Psoas muscle (tissue), 8 donors: ENCODE data around the gene PRR12. TPM values are rescaled to one million over a fixed set of nuclear protein-coding genes. Genes with fewer than 3 reads are reported as not detected.

Source experiments
- ATAC-seq, 4 donors: fragments of 200-7000 bp; cut with Tn5 transposase; one replicate each; pipeline ENCODE4 v1.9.1; 2020; ENCODE audit warnings: moderate library complexity in 3 of 4, mild to moderate bottlenecking in 2 of 4
- DNase-seq, 2 donors: peaks; one replicate each; pipeline ENCODE4 v3.0.0-alpha.2; 2020
- H3K27ac ChIP-seq: fragments of 200-600 bp; one replicate; pipeline ENCODE4 v1.8.0; 2022
- H3K27me3 ChIP-seq, 3 donors: fragments of 200-600 bp in 1 of 3; one replicate each; pipeline versions ENCODE4 v1.6.1 to v1.8.0; 2013 to 2022; ENCODE audit warnings: low read length in 2 of 3, mild to moderate bottlenecking in 2 of 3, moderate library complexity in 1 of 3; ENCODE audit not compliant: insufficient read depth in 3 of 3
- H3K36me3 ChIP-seq, 2 donors: fragments of 200-600 bp in 1 of 2; one replicate each; pipeline versions ENCODE4 v1.6.1 to v1.8.0; 2013 to 2022; ENCODE audit warnings: low read depth in 1 of 2, mild to moderate bottlenecking in 1 of 2, moderate library complexity in 1 of 2; ENCODE audit not compliant: insufficient read depth in 1 of 2
- H3K4me1 ChIP-seq: fragments of 200-600 bp; one replicate; pipeline ENCODE4 v1.8.0; 2022
- H3K4me3 ChIP-seq: fragments of 200-600 bp; one replicate; pipeline ENCODE4 v1.8.0; 2022; ENCODE audit warnings: mild to moderate bottlenecking
- H3K9me3 ChIP-seq: fragments of 200-600 bp; one replicate; pipeline ENCODE4 v1.8.0; 2022
- CTCF ChIP-seq: fragments of 200-600 bp; IDR thresholded peaks from one replicate; pipeline ENCODE4 v1.8.0; 2022; ENCODE audit warnings: antibody characterized with exemption
- WGBS, 3 donors: extraction: QIAGEN DNeasy Blood & Tissue Kit; methylation state at CpG; one replicate each; pipeline versions ENCODE4 v1.1.6 to v1.1.7; 2013; 5-methylcytosine and 5-hydroxymethylcytosine counted together
- intact Hi-C, 2 donors: fragments of 100-400 bp; cut with DNase I; formaldehyde crosslinking; loops; one replicate each; pipeline versions ENCODE4 v1.11.0 to v1.14.2; 2022
- polyA plus RNA-seq, 3 donors: library from polyadenylated mRNA; stranded (reverse); fragments of 200-250 nt; gene quantifications; one replicate each; pipeline ENCODE4 v1.2.3, GENCODE V29; 2013
- total RNA-seq, 4 donors: library from RNA; stranded (reverse); fragmentation: NEBNext Ultra II Directional in 2 of 4; extraction: Animal tissue kit (Norgen Biotek cat#: 25700) in 2 of 4; gene quantifications; one replicate each; pipeline versions ENCODE4 v1.2.1 to v1.2.4, GENCODE V29; 2021 to 2023
- donor health status: healthy with polysubstance abuse.
- donor health status: DM: no; HTN: no; CAD: no; lungs with moderate emphysema.
- donor health status: Bipolar disorder and iron deficiency.
- donor health status: healthy.
- donor health status: DM: yes; HTN: yes; CAD: no.
- donor health status: DM: no; HTN: no; CAD: no.
- donor health status: DM: no; HTN: no; CAD: no.
- donor health status: DM: yes; HTN: yes; CAD: no.

Gene PRR12
- total and polyA plus RNA-seq, 7 donors: 2.3 to 15.1 (median 7.1) TPM

GRCh38 chr19:49587227-49587626 lies 3.8 kb upstream of the PRR12 start:
- H3K4me3 ChIP-seq: no peak overlapping the region
- TF ChIP-seq CTCF: no peak
- H3K36me3 ChIP-seq: no peaks in the 10 kb centered on the region
- ATAC-seq (no peak), DNase-seq (no peak)
- H3K27ac ChIP-seq: no peak overlapping the region
- no peaks in the 10 kb centered on the region for H3K4me1 ChIP-seq
- intact Hi-C loops: no loop called here
- H3K27me3 ChIP-seq: no peaks in the 10 kb centered on the region
- 72 to 80% (median 79%) methylated on average over 8 of the region's 8 CpGs for WGBS, 3 donors
- no peaks in the 10 kb centered on the region for H3K9me3 ChIP-seq

- H3K36me3 ChIP-seq: no peaks in the 10 kb centered on the region
- intact Hi-C loops: no loop called here
- no peak for TF ChIP-seq CTCF
- ATAC-seq (no peak), DNase-seq (no peak)
- H3K27ac ChIP-seq: no peak overlapping the region
- 64 to 74% (median 73%) methylated on average over 18 of the region's 18 CpGs for whole genome bisulfite sequencing, 3 donors
- H3K9me3 ChIP-seq: no peaks in the 10 kb centered on the region
- no peak overlapping the region for H3K4me3 ChIP-seq
- H3K4me1 ChIP-seq: peaks cover 10% of the 10 kb centered on the region
- no peaks in the 10 kb centered on the region for H3K27me3 ChIP-seq
Observed at GRCh38 chr19:49588365-49589122, 2.4 kb upstream of the PRR12 start.

GRCh38 chr19:49589502-49589905 lies 1.5 kb upstream of the PRR12 start:
- 59 to 69% (median 65%) methylated on average over 5 of the region's 5 CpGs for WGBS, 3 donors
- no peak for TF ChIP-seq CTCF
- Histone ChIP-seq H3K4me1 (peaks cover 16% of the 10 kb centered on the region), H3K36me3 (peaks cover 0 to 7% of the 10 kb centered on the region in 2 donors), H3K4me3 (no peak overlapping the region), H3K27ac (peak overlapping the region; percentile 93), H3K9me3 (no peaks in the 10 kb centered on the region), H3K27me3 (no peaks in the 10 kb centered on the region)
- no peak for ATAC-seq
- intact Hi-C loops: no loop called here
- DNase-seq: no peak

GRCh38 chr19:49590071-49590970 lies 661 bp upstream of the PRR12 start:
- Histone ChIP-seq H3K9me3 (no peaks in the 10 kb centered on the region), H3K4me3 (peak overlapping the region; percentile 78), H3K36me3 (peaks cover 0 to 15% of the 10 kb centered on the region in 2 donors), H3K4me1 (peaks cover 16% of the 10 kb centered on the region), H3K27me3 (no peaks in the 10 kb centered on the region), H3K27ac (peak overlapping the region; percentile 93)
- TF ChIP-seq CTCF: no peak
- ATAC-seq: peak; percentile 79 to 86 (median 84)
- intact Hi-C loops: loop anchor here (5.0 kb wide), 1 partner anchor 47 kb away; no protein-coding TSS in a partner anchor
- peak; percentile 93 to 94 for DNase-seq
- whole genome bisulfite sequencing, 3 donors: 0% methylated on average over 56 to 58 of the region's 58 CpGs
